Esophagus mucosa (tissue), 1 donor: ENCODE results near the gene CDH3. TPM values are rescaled to one million over a fixed set of nuclear protein-coding genes. Genes with fewer than 3 reads are reported as not detected.
"Not testable (repeated sequence)": the region's sequence is repeated elsewhere in the genome, so short reads cannot be mapped to it uniquely, and the experiment has no call there.

Experiments used
- ATAC-seq: fragments of 200-7000 bp; cut with Tn5 transposase; one replicate; pipeline ENCODE4 v1.9.1; 2020
- total RNA-seq: library from RNA; stranded (reverse); gene quantifications from one replicate; pipeline ENCODE4 v1.2.4, GENCODE V29; 2023
- donor health status: DM: yes; HTN: yes; CAD: no.

CDH3 gene
- total RNA-seq, 1 donor from 2014 or later, result 94.1 TPM

DNA sequence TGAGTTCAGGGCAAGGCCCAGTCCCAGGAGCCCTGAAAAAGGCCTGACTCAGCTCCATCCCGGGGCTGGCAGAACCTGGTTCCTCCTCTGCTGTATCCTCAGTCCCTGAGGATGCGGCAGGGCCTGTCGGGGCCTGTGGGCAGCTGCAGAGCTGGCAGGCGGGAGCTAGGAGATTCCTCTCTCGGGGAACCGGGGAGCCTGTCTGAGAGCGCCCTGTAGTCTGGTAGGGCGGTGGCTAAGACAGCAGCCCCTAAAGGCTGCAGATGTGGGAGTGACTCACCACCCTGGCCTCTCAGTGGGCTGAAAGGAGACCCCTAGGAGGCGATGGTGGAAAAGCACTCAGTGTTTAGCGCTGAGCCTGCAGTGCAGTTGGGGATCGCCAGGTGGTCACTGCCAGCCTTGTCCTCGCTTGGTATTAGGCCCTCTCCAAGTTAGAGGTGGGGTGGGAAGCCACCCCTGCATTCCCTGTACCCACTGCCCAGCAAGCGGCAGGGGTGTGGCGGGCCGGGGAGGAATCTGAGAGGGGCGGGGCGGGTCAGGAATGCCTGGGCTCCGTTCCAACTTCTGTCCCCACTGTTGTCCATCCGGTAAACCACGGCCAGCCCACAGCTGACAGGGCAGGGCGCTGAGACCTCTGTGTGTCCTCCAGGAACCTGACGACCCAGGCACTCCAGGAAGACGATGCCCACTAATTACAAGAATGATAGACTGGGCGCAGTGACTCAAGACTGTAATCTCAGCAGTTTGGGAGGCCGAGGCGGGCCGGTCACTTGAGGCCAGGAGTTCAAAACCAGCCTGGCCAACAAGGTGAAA, 62.4 kb downstream of the CDH3 start:
- ATAC-seq, result peak; percentile 87

DNA sequence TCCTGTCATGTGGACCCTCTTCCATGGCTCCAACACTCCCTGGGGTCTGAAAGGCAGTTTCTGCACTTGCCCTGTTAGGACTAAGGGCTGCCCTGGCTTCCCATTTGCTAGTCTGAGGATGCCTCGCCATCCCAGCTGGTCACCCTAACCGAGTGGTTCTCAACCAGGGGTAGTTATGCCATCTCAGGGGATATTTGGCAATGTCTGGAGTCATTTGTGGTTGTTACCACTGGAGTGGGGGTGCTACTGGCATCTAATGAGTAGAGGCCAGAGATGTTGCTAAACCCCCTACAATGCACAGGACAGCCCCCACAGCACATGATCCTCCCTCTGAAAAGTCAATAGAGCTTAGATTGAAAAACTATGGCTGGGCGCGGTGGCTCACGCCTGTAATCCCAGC, 65.1 kb downstream of the CDH3 start:
- no peak for ATAC-seq

DNA sequence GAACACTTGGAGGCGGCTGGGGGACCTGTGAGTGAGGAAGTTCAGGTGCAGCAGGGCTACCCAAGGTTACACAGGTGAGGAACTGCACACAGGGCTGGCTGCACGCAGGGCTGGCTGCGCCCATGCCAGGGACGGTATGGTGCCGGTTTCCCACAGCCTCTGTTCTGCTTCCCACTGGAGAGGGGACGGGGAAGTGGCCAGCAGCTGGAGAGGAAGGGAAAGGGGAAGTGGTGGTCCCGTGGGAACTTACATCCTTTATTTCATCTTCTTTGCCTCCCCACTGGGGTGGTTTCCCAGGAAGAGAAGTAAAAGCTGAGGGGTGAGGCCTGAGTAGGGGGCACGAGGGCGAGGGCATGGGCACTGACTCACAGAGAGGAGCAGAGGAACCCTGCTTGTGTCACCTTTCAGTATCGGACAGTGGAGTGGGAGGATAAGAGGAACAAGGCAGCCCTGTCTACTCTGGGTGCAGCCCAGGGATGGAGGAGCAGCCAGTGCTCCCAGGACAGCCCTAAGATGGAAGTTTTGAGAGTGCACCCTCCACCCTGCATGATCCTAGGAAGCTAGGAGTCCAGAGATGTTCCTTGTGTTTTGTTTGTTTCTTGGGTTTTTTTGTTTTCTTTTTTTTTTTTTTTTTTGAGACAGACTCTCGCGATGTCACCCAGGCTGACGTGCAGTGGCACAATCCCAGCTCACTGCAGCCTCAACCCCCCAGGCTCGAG, 66.5 kb downstream of the CDH3 start:
- ATAC-seq, result no peak

DNA sequence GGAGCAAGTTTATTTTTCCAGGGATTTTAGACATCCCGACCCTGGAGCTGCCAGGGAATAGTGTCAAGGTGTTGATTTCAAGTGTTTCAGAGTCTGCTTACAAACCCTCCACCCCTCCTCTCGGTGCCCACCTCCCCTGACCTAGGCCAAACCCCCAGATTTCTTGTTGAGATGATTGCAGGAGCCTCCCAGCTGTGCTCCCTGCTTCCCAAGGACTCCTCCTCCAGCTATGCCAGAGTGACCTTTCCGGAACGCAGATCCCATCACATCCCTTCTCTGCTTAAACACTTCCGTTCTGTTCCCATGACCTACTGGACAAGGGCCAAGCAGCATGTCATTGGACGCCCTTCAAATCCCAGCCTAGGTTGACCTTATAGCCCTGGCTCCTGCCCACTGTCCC, 68.3 kb downstream of the CDH3 start:
- ATAC-seq, result no peak

- ATAC-seq, result peak; percentile 29
Observed at GRCh38 chr16:68715471-68715870, 70.4 kb downstream of the CDH3 start.

DNA sequence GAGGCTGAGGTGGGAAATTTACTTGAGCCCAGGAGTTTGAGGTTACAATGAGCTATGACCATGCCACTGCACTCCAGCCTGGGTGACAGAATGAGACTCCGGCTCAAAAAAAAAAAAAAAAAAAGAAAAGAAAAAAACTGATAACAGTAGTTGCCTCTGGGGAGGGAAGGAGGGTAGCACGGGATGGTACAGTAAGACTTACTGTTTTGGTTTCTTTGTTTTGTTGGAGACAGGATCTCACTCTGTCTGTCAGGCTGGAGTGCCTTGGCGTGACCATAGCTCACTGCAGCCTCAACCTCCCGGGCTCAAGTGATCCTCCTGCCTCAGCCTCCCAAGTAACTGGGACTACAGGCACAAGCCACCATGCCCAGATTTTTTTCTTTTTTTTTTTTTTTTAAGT, 71.4 kb downstream of the CDH3 start:
- ATAC-seq, result not testable (repeated sequence)

GRCh38 chr16:68717684-68718083, 72.6 kb downstream of the CDH3 start:
- ATAC-seq, result no peak

- ATAC-seq, result no peak
Observed at GRCh38 chr16:68718590-68718989, 73.5 kb downstream of the CDH3 start.

DNA sequence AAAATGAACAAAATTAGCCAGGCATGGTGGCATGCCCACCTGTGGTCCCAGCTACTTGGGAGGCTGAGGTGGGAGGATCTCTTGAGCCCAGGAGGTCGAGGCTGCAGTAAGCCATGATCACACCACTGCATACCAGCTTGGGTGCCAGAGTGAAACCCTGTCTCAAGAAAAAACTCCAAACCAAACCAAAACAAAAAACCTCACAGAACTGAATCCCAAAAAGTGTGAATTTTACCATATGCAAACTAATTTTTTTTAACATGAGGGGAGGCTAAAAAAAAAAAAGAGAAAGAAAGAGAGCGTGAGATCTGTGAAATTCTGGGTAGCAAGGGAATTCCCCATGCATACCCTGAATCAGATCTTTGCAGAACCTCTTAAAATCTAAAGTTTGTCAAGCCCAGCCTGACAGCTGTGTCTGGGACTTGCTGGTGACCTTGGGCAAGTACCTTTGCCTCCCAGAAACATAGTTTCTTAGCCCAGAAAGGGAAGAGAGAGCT, 74.9 kb downstream of the CDH3 start:
- no peak for ATAC-seq

GRCh38 chr16:68722119-68723024, 77.3 kb downstream of the CDH3 start:
- ATAC-seq, result peak; percentile 62

GRCh38 chr16:68724797-68725196, 79.7 kb downstream of the CDH3 start:
- ATAC-seq, result no peak

DNA sequence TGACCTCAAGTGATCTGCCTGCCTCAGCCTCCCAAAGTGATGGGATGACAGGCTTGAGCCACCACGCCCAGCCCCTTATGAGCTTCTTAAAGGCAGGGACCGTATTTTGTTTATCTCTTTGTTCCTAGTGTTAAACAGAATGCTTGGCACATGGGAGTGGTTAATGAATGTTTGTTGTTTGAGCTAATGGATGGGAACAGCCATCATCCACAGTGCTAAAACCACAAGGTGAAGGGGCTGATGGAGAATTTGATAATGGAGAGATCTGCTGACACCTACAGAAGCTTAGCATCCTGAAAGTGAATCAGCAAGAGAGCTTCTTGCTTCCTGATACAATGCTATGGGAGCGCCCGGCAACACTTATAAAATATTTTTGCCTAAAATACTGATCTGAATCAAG, 83.4 kb downstream of the CDH3 start:
- ATAC-seq, result no peak

- no peak for ATAC-seq
Observed at GRCh38 chr16:68731637-68732036, 86.5 kb downstream of the CDH3 start.

DNA sequence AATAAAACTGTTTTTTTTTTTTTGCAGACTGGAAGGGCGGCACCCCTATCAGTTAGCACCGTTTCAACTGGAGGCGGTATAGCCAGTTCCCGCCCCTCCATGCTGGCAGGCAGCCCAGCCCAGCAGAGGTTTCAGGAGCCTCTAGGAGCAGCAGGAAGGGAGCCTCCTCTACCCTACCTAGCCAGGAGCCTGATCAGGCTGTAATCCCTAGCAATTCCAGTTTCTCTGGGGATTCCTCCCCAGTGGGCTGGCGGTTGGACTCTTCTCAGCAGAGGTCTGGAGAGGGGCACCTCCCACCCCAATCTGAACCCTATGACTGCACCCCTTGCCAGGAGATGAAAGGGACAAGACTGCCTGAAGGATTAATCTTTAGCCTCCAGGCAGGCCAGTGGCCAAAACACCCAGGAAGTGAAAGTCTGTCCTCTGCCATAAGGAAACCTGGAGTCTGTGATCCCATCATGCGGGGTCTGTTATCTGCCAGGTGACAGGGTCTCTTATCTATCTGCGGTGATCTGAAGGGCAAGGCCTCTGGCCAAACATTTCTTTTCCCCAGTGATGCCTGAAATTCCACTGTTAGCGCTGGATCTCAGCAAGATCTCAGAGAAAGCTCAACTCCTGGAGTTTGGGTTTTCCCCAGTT, 87.1 kb downstream of the CDH3 start:
- peak; percentile 89 for ATAC-seq

DNA sequence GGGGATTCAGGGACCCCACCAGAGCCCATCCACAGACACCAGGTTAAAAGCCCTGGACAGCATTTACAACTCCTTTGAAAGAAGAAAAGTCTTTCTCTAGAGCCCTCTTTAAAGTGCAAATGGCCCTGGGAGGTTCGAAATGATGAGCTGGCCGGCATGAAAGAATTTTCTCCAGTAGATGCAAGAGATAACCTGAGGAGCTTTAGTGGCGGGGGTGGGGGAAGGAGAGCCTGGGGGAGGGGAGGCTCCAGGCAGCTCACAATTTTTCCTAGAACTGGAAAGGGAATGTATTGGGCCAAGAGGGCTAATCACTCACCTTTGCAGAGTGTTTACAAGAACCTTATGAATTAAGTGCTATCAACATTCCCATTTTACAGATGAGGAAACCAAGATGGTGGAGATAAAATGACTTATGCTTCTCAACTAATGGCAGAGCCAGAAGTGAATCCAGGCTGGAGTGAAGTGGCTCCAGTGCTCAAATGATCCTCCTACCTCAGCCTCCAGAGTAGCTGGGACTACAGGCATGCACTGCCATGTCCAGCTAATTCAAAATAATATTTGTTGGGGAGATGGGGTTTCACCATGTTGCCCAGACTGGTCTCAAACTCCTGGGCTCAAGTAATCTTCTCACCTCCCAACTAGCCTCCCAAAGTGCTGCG, 87.8 kb downstream of the CDH3 start:
- no peak for ATAC-seq

DNA sequence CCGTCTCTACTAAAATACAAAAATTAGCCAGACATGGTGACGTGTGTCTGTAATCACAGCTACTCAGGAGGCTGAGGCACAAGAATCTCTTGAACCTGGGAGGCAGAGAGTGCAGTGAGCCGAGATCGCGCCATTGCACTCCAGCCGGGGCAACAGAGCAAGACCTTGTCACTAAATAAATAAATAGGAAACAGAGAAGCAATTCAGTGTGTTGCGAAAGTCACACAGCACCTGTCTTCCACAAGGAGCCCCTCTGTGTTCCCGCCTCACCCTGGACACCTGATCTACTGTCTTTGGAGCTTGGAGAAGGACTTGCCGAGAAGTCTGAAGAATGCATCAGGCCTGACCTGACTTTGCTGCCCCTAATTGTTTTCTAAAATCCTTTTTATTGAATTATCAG, 88.5 kb downstream of the CDH3 start:
- no peak for ATAC-seq

DNA sequence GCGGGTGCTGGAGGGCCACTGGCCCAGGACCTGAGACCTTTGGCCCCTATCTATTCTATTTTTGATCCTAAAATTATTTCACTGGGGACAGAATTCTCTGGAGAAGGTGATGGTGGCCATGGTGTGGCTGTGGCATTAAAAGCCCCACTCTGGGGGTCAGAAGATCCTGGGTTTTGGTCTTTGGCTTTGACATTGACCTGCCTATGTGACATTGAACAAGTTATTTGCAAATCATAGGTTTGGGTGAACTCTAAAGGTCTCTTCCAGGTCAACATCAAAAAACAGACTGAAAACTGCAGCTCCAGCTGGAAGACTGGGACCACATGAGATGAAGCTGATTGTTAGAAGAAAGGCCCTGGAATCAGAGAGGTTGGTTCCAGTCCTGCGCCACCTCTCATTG, 89.7 kb downstream of the CDH3 start:
- ATAC-seq, result no peak

DNA sequence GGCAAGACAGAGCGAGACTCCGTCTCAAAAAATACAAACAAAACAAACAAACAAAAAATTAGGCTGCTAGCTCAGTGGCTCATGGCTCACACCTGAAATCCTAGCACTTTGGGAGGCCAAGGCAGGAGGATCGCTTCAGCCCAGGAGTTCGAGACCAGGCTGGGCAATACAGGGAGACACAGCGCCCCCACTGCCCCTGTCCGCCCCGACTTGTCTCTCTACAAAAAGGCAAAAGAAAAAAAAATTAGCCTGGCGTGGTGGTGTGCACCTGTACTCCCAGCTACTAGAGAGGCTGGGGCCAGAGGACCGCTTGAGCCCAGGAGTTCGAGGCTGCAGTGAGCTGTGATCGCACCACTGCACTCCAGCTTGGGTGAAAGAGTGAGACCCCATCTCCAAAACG, 91.5 kb downstream of the CDH3 start:
- no peak for ATAC-seq

- ATAC-seq, result peak; percentile 92
Observed at GRCh38 chr16:68737046-68737729, 92.1 kb downstream of the CDH3 start, which contains the start of gene CDH1. Gene CDH1, plus strand, starts transcription at chr16:68737292. Its CDS starts 124 bp downstream, at chr16:68737416.

- peak; percentile 51 for ATAC-seq
Observed at GRCh38 chr16:68737730-68738629, 92.9 kb downstream of the CDH3 start.
